ENCODE results near the gene SLCO3A1. TPM values are rescaled to one million over a fixed set of nuclear protein-coding genes. Genes with fewer than 3 reads are reported as not detected.

SLCO3A1 gene
- total and polyA plus RNA-seq, 2 of the 8 experiments (the other 6 are each of a cell fraction or from before 2014, with no cell fraction given): 15.1 to 20.4 TPM

GRCh38 chr15:92149029-92149428 lies 295.5 kb downstream of the SLCO3A1 start:
- FAIRE-seq (no peak), DNase-seq (ENCODE audit: low read depth in 1 of 2, low spot score in 2 of 2) (no peak)
- Histone ChIP-seq H3K4me2 (ENCODE audit: insufficient read depth in 1 of 2, low read depth in 2 of 2, low read length in 2 of 2) (no peak overlapping the region), H2BK120ac (replicated peaks; ENCODE audit: low read depth, low read length) (no peak overlapping the region), H3K27me3 (replicated peaks in 1 of 4; ENCODE audit: control insufficient read depth in 3 of 4, extremely low read depth in 1 of 4, insufficient read depth in 3 of 4, low read length in 3 of 4) (no peaks in the 10 kb centered on the region), H4K5ac (ENCODE audit: insufficient read length, low read depth, low read length) (no peak overlapping the region), H3K4me3 (ENCODE audit: extremely low read depth in 1 of 4, insufficient read depth in 2 of 4, low read depth in 3 of 4, low read length in 4 of 4) (no peak overlapping the region), H3K79me2 (ENCODE audit: control insufficient read depth in 1 of 2, insufficient read depth in 2 of 2, low read length in 2 of 2) (no peaks in the 10 kb centered on the region), H2BK5ac (ENCODE audit: low read depth, low read length) (no peak overlapping the region), H2AFZ (ENCODE audit: low read length) (no peak overlapping the region), H3K9me3 (ENCODE audit: insufficient read depth in 2 of 2, low read depth in 1 of 2, low read length in 1 of 2) (no peaks in the 10 kb centered on the region), H2AK5ac (ENCODE audit: low read depth, low read length) (no peak overlapping the region), H4K91ac (replicated peaks; ENCODE audit: insufficient read length, low read length) (no peak overlapping the region), H2BK12ac (ENCODE audit: low read depth, low read length) (no peak overlapping the region), H2BK15ac (ENCODE audit: low read length) (no peak overlapping the region), H2BK20ac (ENCODE audit: low read length) (no peak overlapping the region), H3K9ac (replicated peaks in 1 of 4; ENCODE audit: extremely low read depth in 1 of 4, low read depth in 3 of 4, low read length in 3 of 4) (no peak overlapping the region), H3K4ac (replicated peaks; ENCODE audit: insufficient read length, low read depth, low read length) (no peak overlapping the region), H3K79me1 (ENCODE audit: low read depth, low read length) (no peaks in the 10 kb centered on the region), H4K8ac (ENCODE audit: extremely low read depth, insufficient read depth, low read length) (no peak overlapping the region), H3K4me1 (replicated peaks in 1 of 4; ENCODE audit: control insufficient read depth in 3 of 4, insufficient read depth in 4 of 4, low read length in 3 of 4) (peaks cover 0 to 7% (median 1%) of the 10 kb centered on the region in 4 experiments; a peak in 4 of 7 replicates), H3K27ac (ENCODE audit: low read depth, low read length) (no peak overlapping the region), H3K23me2 (ENCODE audit: low read depth, low read length) (no peaks in the 10 kb centered on the region), H3K36me3 (ENCODE audit: control insufficient read depth in 2 of 4, insufficient read depth in 4 of 4, low read length in 3 of 4) (no peaks in the 10 kb centered on the region), H3K56ac (replicated peaks; ENCODE audit: insufficient read length, low read depth, low read length) (no peak overlapping the region), H3K23ac (ENCODE audit: insufficient read length) (no peak overlapping the region), H3K14ac (ENCODE audit: insufficient read length) (no peak overlapping the region), H4K20me1 (replicated peaks in 1 of 2; ENCODE audit: control insufficient read depth in 1 of 2, insufficient read depth in 2 of 2, low read length in 2 of 2) (no peaks in the 10 kb centered on the region), H3K18ac (ENCODE audit: extremely low read depth, low read length) (no peak overlapping the region)
- WGBS, 2 experiments (ENCODE audit: extremely low coverage in 1 of 2, insufficient coverage in 1 of 2, insufficient read length in 1 of 2, insufficient replicate concordance in 2 of 2, low coverage in 1 of 2, low lambda C conversion rate in 2 of 2, missing lambda C conversion rate in 1 of 2): 96% methylated on average over 4 of the region's 4 CpGs; no CpG with 5 or more reads in 1 of the 2 experiments
- CTCF ChIA-PET (ENCODE audit: partially characterized antibody): interaction anchor here (0.6 to 1.5 kb wide), 5 partner anchors 8 to 120 kb away, joined by 3 to 5 read pairs (median 3); no protein-coding TSS in a partner anchor
- POLR2A ChIA-PET (ENCODE audit: partially characterized antibody): interaction anchor here (1.0 kb wide), 1 partner anchor 11 kb away, joined by 3 read pairs; no protein-coding TSS in a partner anchor
- no peak for TF ChIP-seq SAP30 (IDR thresholded peaks at IDR 0.05; ENCODE audit: insufficient read depth, insufficient replicate concordance, low read length)
- no peak for TF ChIP-seq JUND (IDR thresholded peaks at IDR 0.05; ENCODE audit: low read length)
- no peak for TF ChIP-seq SP4 (IDR thresholded peaks at IDR 0.05; ENCODE audit: low read length)
- TF ChIP-seq TBP (IDR thresholded peaks at IDR 0.05; ENCODE audit: low read depth, low read length): no peak
- TF ChIP-seq BACH1 (IDR thresholded peaks at IDR 0.05; ENCODE audit: low read length): no peak
- TF ChIP-seq BRCA1 (IDR thresholded peaks at IDR 0.05; ENCODE audit: low read depth, low read length): no peak
- TF ChIP-seq EGR1 (IDR thresholded peaks at IDR 0.05; ENCODE audit: borderline replicate concordance, low read depth, low read length): no peak
- TF ChIP-seq CREB1 (IDR thresholded peaks at IDR 0.05): no peak
